K562 (cell line): ENCODE results near the gene ENDOU. TPM values are rescaled to one million over a fixed set of nuclear protein-coding genes. Genes with fewer than 3 reads are reported as not detected.
A peak's percentile ranks its signal among the peaks of the same experiment; 100 is the strongest.

Source experiments
- BRD4 ChIP-seq: fragments of 200-600 bp; sonication (generic); IDR thresholded peaks from 2 replicates; pipeline ENCODE4 v1.6.1; 2017; ENCODE audit warnings: inconsistent platforms
- CBX3 ChIP-seq, 2 experiments: IDR thresholded peaks; 1 replicate in 1 of 2; 2 replicates in 1 of 2; pipeline ENCODE4 v1.6.1; 2012; ENCODE audit warnings: inconsistent platforms in 2 of 2, low read length in 2 of 2, borderline replicate concordance in 1 of 2, control low read depth in 1 of 2
- CHD2 ChIP-seq: IDR thresholded peaks from 2 replicates; pipeline ENCODE4 v1.6.1; 2011; ENCODE audit warnings: low read depth, low read length
- DACH1 ChIP-seq: fragments of 450-650 bp; IDR thresholded peaks from 2 replicates; pipeline ENCODE4 v1.6.1; 2018; ENCODE audit not compliant: partially characterized antibody
- ETV6 ChIP-seq, 3 experiments: fragments of 150-350 bp in 1 of 3; sonication (generic) in 1 of 3; formaldehyde crosslinking in 1 of 3; IDR thresholded peaks; 2 replicates each; pipeline versions ENCODE4 v1.6.1 to v1.8.0; 2014 to 2022; ENCODE audit warnings: borderline replicate concordance in 2 of 3, low read depth in 2 of 3, antibody characterized with exemption in 1 of 3, low read length in 1 of 3, mild to moderate bottlenecking in 1 of 3, missing genetic modification reagents in 1 of 3
- FOXK2 ChIP-seq, 2 experiments: fragments of 450-650 bp; IDR thresholded peaks in 1 of 2; conservative IDR thresholded peaks in 1 of 2; 2 replicates each; pipeline ENCODE4 v1.6.1; 2016; ENCODE audit warnings: low read depth in 2 of 2, mild to moderate bottlenecking in 1 of 2
- NR3C1 ChIP-seq: sonication (generic); formaldehyde crosslinking; IDR thresholded peaks from 2 replicates; pipeline ENCODE4 v1.8.1; 2022; ENCODE audit warnings: missing genetic modification reagents
- PML ChIP-seq: IDR thresholded peaks from 2 replicates; pipeline ENCODE4 v1.6.1; 2012; ENCODE audit warnings: low read length, inconsistent platforms
- RBM17 ChIP-seq: fragments of 200-400 bp; formaldehyde crosslinking; IDR thresholded peaks from 2 replicates; pipeline ENCODE4 v1.6.1; 2017; ENCODE audit warnings: low read depth, mild to moderate bottlenecking, low read length, borderline replicate concordance
- RBM39 ChIP-seq: fragments of 200-400 bp; formaldehyde crosslinking; optimal IDR thresholded peaks from 2 replicates; pipeline ENCODE3; 2018; ENCODE audit warnings: low read depth, low read length
- SRSF9 ChIP-seq: fragments of 200-400 bp; formaldehyde crosslinking; IDR thresholded peaks from 2 replicates; pipeline ENCODE4 v1.6.1; 2017; ENCODE audit warnings: low read depth, low read length, borderline replicate concordance
- ZC3H4 ChIP-seq: sonication (generic); formaldehyde crosslinking; IDR thresholded peaks from 2 replicates; pipeline ENCODE4 v1.9.0; 2021; ENCODE audit warnings: missing genetic modification reagents, borderline replicate concordance
- polyA plus RNA-seq, 8 experiments: library from polyadenylated mRNA; depleted of rRNA in 4 of 8; stranded (reverse) in 5 of 8; unstranded in 3 of 8; fragments of >200 nt; fragmentation: Nextera tagmentation in 2 of 8; fragmentation: Illumina TruSeq in 1 of 8; extraction: Ambion mirVana in 2 of 8; extraction: Trizol in 1 of 8; gene quantifications; 2 replicates each; pipeline versions ENCODE4 v1.2.1 to v1.2.3, GENCODE V29; 2011 to 2014; ENCODE audit warnings: inconsistent platforms in 1 of 8, missing spikeins in 1 of 8
- total RNA-seq, 7 experiments: library from RNA; depleted of rRNA in 6 of 7; stranded (reverse); fragments of >200 nt in 6 of 7; fragmentation: Illumina TruSeq in 2 of 7; extraction: Trizol in 2 of 7; gene quantifications; 2 replicates each; pipeline versions ENCODE4 v1.2.1 to v1.2.3, GENCODE V29; 2011 to 2021; ENCODE audit warnings: low replicate concordance in 1 of 7
- TF ChIP-seq, protein P1 (sequence below): IDR thresholded peaks from 3 replicates; pipeline ENCODE4 v1.6.1; 2011; ENCODE audit warnings: borderline replicate concordance, mild to moderate bottlenecking, moderate library complexity; ENCODE audit not compliant: insufficient read length; ENCODE audit errors: extremely low read depth
- TF ChIP-seq, protein P2 (sequence below), 2 experiments: IDR thresholded peaks; 2 replicates each; pipeline ENCODE4 v1.6.1; 2011; ENCODE audit warnings: borderline replicate concordance in 1 of 2, control low read depth in 1 of 2, low read depth in 1 of 2, low read length in 1 of 2, mild to moderate bottlenecking in 1 of 2, mixed read lengths in 1 of 2, moderate library complexity in 1 of 2; ENCODE audit not compliant: insufficient read depth in 1 of 2, insufficient read length in 1 of 2, poor library complexity in 1 of 2, severe bottlenecking in 1 of 2; ENCODE audit errors: extremely low read depth in 1 of 2
- TF ChIP-seq, protein P3 (sequence below): fragments of 450-650 bp; IDR thresholded peaks from 2 replicates; pipeline ENCODE4 v1.6.1; 2016; ENCODE audit warnings: borderline replicate concordance
- TF ChIP-seq, protein P4 (sequence below), 2 experiments: fragments of 250-450 bp in 1 of 2; fragments of 450-650 bp in 1 of 2; sonication (Bioruptor Pico) in 1 of 2; IDR thresholded peaks; 2 replicates each; pipeline versions ENCODE4 v1.6.1 to v1.8.0; 2016 to 2021; ENCODE audit warnings: mild to moderate bottlenecking in 2 of 2, moderate library complexity in 2 of 2, missing compliant biosample characterization in 1 of 2, missing genetic modification characterization in 1 of 2
- TF ChIP-seq, protein P5 (sequence below): fragments of 450-650 bp; formaldehyde crosslinking; IDR thresholded peaks from 2 replicates; pipeline ENCODE4 v1.4.0; 2022; ENCODE audit warnings: missing genetic modification characterization

The ENDOU gene
- total and polyA plus RNA-seq, 9 of the 15 experiments (the other 6 are each of a cell fraction or from before 2014, with no cell fraction given): 0.03 TPM; not detected in 8

DNA sequence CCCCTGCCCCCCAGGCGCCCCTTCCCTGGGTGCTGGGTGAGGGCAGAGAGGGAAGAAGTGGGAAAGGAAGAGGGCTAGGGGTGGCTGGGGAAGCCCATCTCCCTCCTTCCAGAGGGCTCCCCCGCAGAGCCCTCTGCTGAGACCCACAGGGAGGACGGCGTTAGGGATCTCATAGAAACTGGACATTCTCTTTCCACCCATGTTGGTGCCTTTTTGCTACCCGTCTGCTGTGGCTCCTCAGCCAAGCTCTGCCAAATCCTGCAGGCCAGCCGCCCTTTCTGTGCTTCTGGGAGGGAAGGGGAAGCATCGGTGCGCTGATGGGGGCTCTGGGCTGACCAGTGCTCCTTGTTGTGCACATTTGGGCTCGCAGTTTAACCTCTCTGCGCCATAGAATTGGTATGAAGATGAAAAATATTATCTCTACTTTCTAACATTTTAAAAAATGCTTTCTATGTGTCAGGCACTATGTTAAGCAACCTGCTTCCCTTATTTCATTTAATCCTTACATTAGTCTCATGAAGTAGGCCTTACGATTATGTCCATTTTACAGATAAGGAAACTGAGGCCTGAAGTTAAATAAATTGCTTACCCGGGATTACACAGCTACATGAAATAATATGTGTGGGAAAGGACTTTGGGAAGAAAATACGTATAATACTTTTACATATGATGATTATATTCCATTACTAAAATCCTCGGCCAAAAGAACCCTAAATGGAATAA lies 48.7 kb upstream of the ENDOU start (continued):
- TF ChIP-seq, protein P1, sequence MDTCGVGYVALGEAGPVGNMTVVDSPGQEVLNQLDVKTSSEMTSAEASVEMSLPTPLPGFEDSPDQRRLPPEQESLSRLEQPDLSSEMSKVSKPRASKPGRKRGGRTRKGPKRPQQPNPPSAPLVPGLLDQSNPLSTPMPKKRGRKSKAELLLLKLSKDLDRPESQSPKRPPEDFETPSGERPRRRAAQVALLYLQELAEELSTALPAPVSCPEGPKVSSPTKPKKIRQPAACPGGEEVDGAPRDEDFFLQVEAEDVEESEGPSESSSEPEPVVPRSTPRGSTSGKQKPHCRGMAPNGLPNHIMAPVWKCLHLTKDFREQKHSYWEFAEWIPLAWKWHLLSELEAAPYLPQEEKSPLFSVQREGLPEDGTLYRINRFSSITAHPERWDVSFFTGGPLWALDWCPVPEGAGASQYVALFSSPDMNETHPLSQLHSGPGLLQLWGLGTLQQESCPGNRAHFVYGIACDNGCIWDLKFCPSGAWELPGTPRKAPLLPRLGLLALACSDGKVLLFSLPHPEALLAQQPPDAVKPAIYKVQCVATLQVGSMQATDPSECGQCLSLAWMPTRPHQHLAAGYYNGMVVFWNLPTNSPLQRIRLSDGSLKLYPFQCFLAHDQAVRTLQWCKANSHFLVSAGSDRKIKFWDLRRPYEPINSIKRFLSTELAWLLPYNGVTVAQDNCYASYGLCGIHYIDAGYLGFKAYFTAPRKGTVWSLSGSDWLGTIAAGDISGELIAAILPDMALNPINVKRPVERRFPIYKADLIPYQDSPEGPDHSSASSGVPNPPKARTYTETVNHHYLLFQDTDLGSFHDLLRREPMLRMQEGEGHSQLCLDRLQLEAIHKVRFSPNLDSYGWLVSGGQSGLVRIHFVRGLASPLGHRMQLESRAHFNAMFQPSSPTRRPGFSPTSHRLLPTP: no peak
- TF ChIP-seq, protein P2, sequence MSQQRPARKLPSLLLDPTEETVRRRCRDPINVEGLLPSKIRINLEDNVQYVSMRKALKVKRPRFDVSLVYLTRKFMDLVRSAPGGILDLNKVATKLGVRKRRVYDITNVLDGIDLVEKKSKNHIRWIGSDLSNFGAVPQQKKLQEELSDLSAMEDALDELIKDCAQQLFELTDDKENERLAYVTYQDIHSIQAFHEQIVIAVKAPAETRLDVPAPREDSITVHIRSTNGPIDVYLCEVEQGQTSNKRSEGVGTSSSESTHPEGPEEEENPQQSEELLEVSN (IDR thresholded peaks at IDR 0.05; ENCODE audit: borderline replicate concordance in 1 of 2, extremely low read depth in 1 of 2, insufficient read depth in 1 of 2, insufficient read length in 1 of 2, low read depth in 1 of 2, low read length in 1 of 2, poor library complexity in 1 of 2, severe bottlenecking in 1 of 2): peak in 1 of 2 experiments; percentile 0
- TF ChIP-seq, protein P3, sequence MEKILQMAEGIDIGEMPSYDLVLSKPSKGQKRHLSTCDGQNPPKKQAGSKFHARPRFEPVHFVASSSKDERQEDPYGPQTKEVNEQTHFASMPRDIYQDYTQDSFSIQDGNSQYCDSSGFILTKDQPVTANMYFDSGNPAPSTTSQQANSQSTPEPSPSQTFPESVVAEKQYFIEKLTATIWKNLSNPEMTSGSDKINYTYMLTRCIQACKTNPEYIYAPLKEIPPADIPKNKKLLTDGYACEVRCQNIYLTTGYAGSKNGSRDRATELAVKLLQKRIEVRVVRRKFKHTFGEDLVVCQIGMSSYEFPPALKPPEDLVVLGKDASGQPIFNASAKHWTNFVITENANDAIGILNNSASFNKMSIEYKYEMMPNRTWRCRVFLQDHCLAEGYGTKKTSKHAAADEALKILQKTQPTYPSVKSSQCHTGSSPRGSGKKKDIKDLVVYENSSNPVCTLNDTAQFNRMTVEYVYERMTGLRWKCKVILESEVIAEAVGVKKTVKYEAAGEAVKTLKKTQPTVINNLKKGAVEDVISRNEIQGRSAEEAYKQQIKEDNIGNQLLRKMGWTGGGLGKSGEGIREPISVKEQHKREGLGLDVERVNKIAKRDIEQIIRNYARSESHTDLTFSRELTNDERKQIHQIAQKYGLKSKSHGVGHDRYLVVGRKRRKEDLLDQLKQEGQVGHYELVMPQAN: no peak
- no peak for TF ChIP-seq SRSF9
- TF ChIP-seq, protein P4, sequence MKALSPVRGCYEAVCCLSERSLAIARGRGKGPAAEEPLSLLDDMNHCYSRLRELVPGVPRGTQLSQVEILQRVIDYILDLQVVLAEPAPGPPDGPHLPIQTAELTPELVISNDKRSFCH (CRISPR knock-in tag; IDR thresholded peaks at IDR 0.05): no peak
- TF ChIP-seq, protein P4 (tag; IDR thresholded peaks at IDR 0.05): no peak
- TF ChIP-seq CHD2: no peak
- no peak for TF ChIP-seq RBM39
- TF ChIP-seq ETV6 (IDR thresholded peaks at IDR 0.05; ENCODE audit: borderline replicate concordance in 1 of 2, low read depth in 2 of 2, low read length in 1 of 2): no peak
- TF ChIP-seq ETV6 (CRISPR knock-in tag; IDR thresholded peaks at IDR 0.05; ENCODE audit: borderline replicate concordance): no peak
- 0 out of 3 replicates have a peak, but pooled peaks of 1 of the 2 experiments have one; percentile 59 for TF ChIP-seq CBX3 (IDR thresholded peaks at IDR 0.05; ENCODE audit: borderline replicate concordance in 1 of 2, low read length in 2 of 2)
- TF ChIP-seq, protein P5, sequence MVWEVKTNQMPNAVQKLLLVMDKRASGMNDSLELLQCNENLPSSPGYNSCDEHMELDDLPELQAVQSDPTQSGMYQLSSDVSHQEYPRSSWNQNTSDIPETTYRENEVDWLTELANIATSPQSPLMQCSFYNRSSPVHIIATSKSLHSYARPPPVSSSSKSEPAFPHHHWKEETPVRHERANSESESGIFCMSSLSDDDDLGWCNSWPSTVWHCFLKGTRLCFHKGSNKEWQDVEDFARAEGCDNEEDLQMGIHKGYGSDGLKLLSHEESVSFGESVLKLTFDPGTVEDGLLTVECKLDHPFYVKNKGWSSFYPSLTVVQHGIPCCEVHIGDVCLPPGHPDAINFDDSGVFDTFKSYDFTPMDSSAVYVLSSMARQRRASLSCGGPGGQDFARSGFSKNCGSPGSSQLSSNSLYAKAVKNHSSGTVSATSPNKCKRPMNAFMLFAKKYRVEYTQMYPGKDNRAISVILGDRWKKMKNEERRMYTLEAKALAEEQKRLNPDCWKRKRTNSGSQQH (CRISPR knock-in tag): no peak
- TF ChIP-seq ZC3H4: no peak
- TF ChIP-seq DACH1: no peak
- TF ChIP-seq RBM17: no peak
- TF ChIP-seq PML: no peak
- no peak for TF ChIP-seq BRD4
- no peak for TF ChIP-seq FOXK2 (conservative IDR thresholded peaks at IDR 0.05 in 1 of 2, IDR thresholded peaks at IDR 0.05 in 1 of 2; ENCODE audit: low read depth in 2 of 2)
- TF ChIP-seq NR3C1 (CRISPR knock-in tag): peak; percentile 4; the same call in 1 of the 2 replicates
